KMS-11 (cell line): ENCODE measurements around the gene GRIA2.

Source experiments
- H2AFZ ChIP-seq: fragments of 200-600 bp; sonication (generic); 2 replicates; pipeline ENCODE4 v1.6.1; 2016; ENCODE audit warnings: antibody characterized with exemption, mixed run types, low read depth
- H3K27ac ChIP-seq: fragments of 200-600 bp; sonication (generic); 2 replicates; pipeline ENCODE4 v1.6.1; 2016; ENCODE audit warnings: mild to moderate bottlenecking, mixed run types
- H3K27me3 ChIP-seq: fragments of 200-600 bp; sonication (generic); 2 replicates; pipeline ENCODE4 v1.6.1; 2017; ENCODE audit warnings: mild to moderate bottlenecking, low read depth, mixed run types, moderate library complexity; ENCODE audit not compliant: insufficient read depth
- H3K36me3 ChIP-seq: fragments of 200-600 bp; sonication (generic); 2 replicates; pipeline ENCODE4 v1.6.1; 2017; ENCODE audit warnings: mild to moderate bottlenecking, mixed run types; ENCODE audit not compliant: insufficient read depth
- H3K4me1 ChIP-seq: fragments of 200-600 bp; sonication (generic); 2 replicates; pipeline ENCODE4 v1.6.1; 2016; ENCODE audit warnings: mild to moderate bottlenecking, low read depth, mixed run types; ENCODE audit not compliant: poor library complexity, severe bottlenecking
- H3K4me2 ChIP-seq: fragments of 200-600 bp; sonication (generic); 2 replicates; pipeline ENCODE4 v1.7.0; 2016; ENCODE audit warnings: mild to moderate bottlenecking, mixed run types
- H3K4me3 ChIP-seq: fragments of 200-600 bp; sonication (generic); IDR thresholded peaks from 2 replicates; pipeline ENCODE4 v1.6.1; 2017; ENCODE audit warnings: low read depth, low read length, mixed read lengths; ENCODE audit not compliant: insufficient read depth
- H3K79me2 ChIP-seq: fragments of 200-600 bp; sonication (generic); 2 replicates; pipeline ENCODE4 v1.6.1; 2016; ENCODE audit warnings: low read depth, mixed run types; ENCODE audit not compliant: insufficient read depth
- H3K9ac ChIP-seq: fragments of 200-600 bp; sonication (generic); 2 replicates; pipeline ENCODE4 v1.6.1; 2016; ENCODE audit warnings: mild to moderate bottlenecking, mixed run types
- H4K20me1 ChIP-seq: fragments of 200-600 bp; sonication (generic); 2 replicates; pipeline ENCODE4 v1.6.1; 2016; ENCODE audit warnings: mild to moderate bottlenecking, mixed run types; ENCODE audit not compliant: insufficient read depth
- TF ChIP-seq, protein P1 (sequence below): fragments of 200-600 bp; sonication (generic); conservative IDR thresholded peaks from 2 replicates; pipeline ENCODE4 v1.6.1; 2017; ENCODE audit warnings: low read depth, mild to moderate bottlenecking, antibody characterized with exemption, low read length, moderate library complexity, mixed read lengths

The GRIA2 gene

GRCh38 chr4:157303471-157303960, 83.0 kb downstream of the GRIA2 start:
- Histone ChIP-seq H2AFZ (no peak overlapping the region), H3K36me3 (no peaks in the 10 kb centered on the region), H3K4me1 (no peaks in the 10 kb centered on the region), H4K20me1 (no peaks in the 10 kb centered on the region), H3K27me3 (no peaks in the 10 kb centered on the region), H3K4me3 (no peak overlapping the region), H3K79me2 (no peaks in the 10 kb centered on the region), H3K4me2 (no peak overlapping the region), H3K27ac (no peak overlapping the region), H3K9ac (no peak overlapping the region)
- TF ChIP-seq, protein P1, sequence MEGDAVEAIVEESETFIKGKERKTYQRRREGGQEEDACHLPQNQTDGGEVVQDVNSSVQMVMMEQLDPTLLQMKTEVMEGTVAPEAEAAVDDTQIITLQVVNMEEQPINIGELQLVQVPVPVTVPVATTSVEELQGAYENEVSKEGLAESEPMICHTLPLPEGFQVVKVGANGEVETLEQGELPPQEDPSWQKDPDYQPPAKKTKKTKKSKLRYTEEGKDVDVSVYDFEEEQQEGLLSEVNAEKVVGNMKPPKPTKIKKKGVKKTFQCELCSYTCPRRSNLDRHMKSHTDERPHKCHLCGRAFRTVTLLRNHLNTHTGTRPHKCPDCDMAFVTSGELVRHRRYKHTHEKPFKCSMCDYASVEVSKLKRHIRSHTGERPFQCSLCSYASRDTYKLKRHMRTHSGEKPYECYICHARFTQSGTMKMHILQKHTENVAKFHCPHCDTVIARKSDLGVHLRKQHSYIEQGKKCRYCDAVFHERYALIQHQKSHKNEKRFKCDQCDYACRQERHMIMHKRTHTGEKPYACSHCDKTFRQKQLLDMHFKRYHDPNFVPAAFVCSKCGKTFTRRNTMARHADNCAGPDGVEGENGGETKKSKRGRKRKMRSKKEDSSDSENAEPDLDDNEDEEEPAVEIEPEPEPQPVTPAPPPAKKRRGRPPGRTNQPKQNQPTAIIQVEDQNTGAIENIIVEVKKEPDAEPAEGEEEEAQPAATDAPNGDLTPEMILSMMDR: no peak

DNA sequence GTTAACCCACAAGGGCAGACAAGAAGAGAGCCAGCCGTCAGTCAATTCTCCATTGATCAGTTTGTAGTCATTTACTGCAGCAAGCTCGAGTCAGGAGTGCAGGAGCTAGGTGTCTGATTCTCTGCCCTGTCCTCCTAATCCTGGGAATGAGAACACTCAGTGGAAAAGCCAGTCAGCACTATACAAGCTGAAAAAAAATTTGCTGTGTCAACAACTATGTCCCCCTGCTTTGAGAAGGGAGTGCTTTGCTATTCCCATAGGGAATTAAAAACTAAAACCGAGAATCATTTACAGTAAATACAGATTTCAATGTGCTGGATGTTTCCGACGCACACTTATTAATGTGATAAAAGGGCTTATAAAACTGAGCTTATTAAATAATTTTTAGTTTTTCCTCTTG, 84.2 kb downstream of the GRIA2 start:
- Histone ChIP-seq H3K79me2 (no peaks in the 10 kb centered on the region), H2AFZ (no peak overlapping the region), H3K27me3 (no peaks in the 10 kb centered on the region), H3K4me1 (no peaks in the 10 kb centered on the region), H3K27ac (no peak overlapping the region), H3K36me3 (no peaks in the 10 kb centered on the region), H3K4me2 (no peak overlapping the region), H4K20me1 (no peaks in the 10 kb centered on the region), H3K9ac (no peak overlapping the region), H3K4me3 (no peak overlapping the region)
- TF ChIP-seq, protein P1: no peak

DNA sequence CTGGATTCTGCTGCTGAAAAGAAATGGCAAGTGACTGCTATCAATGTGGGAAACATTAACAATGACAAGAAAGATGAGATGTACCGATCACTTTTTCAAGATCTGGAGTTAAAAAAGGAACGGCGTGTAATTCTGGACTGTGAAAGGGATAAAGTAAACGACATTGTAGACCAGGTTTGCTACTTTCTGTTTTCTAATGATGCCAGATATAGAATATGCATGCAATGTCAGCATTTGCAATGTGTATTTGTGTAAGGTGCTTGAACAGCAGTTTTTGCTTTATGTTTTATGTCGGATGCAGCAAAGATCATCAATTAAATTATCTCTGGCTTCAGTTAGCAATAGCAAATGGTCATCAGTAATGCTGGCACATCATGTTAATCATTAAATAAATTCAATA, 92.2 kb downstream of the GRIA2 start:
- Histone ChIP-seq H3K27me3 (no peaks in the 10 kb centered on the region), H3K4me2 (no peak overlapping the region; the same call in 1 of the 2 replicates), H2AFZ (no peak overlapping the region), H3K36me3 (no peaks in the 10 kb centered on the region), H3K27ac (no peak overlapping the region), H3K79me2 (no peaks in the 10 kb centered on the region), H3K9ac (no peak overlapping the region), H3K4me1 (no peaks in the 10 kb centered on the region), H4K20me1 (no peaks in the 10 kb centered on the region), H3K4me3 (no peak overlapping the region)
- TF ChIP-seq, protein P1: no peak

DNA sequence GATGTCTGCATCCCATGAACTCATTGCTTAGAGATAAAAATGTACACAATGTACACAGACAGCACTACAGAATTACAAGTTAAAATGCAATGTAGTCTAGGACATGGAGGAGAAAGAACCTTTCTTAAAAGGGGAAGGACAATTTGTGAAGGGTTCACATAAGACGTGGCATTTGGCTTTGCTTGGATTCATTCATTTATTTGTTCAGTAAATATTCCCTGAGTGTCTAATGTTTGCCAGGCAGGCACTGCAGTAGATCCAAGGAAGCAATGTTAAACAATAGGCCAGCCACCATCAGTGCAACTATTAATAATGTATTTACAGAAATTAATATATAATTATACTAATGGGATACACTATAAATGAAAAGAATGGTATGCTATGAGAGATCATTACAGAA, 94.4 kb downstream of the GRIA2 start:
- H3K27me3 ChIP-seq: no peaks in the 10 kb centered on the region
- no peak overlapping the region for H3K4me2 ChIP-seq
- no peaks in the 10 kb centered on the region for H3K79me2 ChIP-seq
- H3K9ac ChIP-seq: no peak overlapping the region
- H4K20me1 ChIP-seq: no peaks in the 10 kb centered on the region
- no peak overlapping the region for H3K4me3 ChIP-seq
- no peaks in the 10 kb centered on the region for H3K4me1 ChIP-seq
- H3K27ac ChIP-seq: no peak overlapping the region
- no peaks in the 10 kb centered on the region for H3K36me3 ChIP-seq
- H2AFZ ChIP-seq: no peak overlapping the region
- TF ChIP-seq, protein P1: no peak
